ENCODE results near the gene DAPK1. TPM values are rescaled to one million over a fixed set of nuclear protein-coding genes. Genes with fewer than 3 reads are reported as not detected.

The DAPK1 gene
- total RNA-seq, 1 experiment from 2014 or later = not detected

DNA sequence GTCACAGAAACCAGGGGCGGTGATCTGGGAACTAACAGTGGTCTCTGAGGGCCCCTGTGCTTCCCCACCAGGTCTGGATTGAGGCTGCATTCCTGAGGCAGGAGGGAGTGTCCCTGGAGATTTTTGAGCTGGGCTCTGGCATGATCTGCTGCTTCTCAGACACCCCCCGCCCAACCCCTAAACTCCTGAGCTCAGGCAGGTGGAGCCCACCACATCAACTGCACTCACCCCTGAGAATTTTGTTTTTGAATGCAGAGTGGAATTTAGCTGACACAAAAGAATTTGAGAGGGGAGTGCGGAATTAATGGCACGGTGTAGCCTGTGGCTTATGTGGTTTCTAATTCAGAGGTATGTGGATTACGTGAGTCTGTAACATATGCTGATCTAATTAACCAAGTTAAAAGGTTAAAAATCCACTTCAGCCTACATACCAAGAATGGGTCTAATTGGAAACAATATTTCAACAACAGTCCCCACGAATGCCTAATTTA, 204.3 kb downstream of the DAPK1 start:
- H3K9me3 ChIP-seq (ENCODE audit: low read length) = no peaks in the 10 kb centered on the region
- no peaks in the 10 kb centered on the region for H3K9me2 ChIP-seq (replicated peaks; ENCODE audit: insufficient read depth, low read length)
- H3K4me2 ChIP-seq (ENCODE audit: low read depth, low read length, poor library complexity, severe bottlenecking) = no peak overlapping the region
- H3K9ac ChIP-seq (ENCODE audit: low read length) = no peak overlapping the region
- no peaks in the 10 kb centered on the region for H3K4me1 ChIP-seq (ENCODE audit: low read length)
- no peak overlapping the region for H2AFZ ChIP-seq (ENCODE audit: low read length)
- no peaks in the 10 kb centered on the region for H3K27me3 ChIP-seq (ENCODE audit: low read length)
- H3K36me3 ChIP-seq (ENCODE audit: insufficient read depth, low read length) = no peaks in the 10 kb centered on the region
- no peak for DNase-seq
- H3K4me3 ChIP-seq (ENCODE audit: low read length) = no peak overlapping the region
- no peaks in the 10 kb centered on the region for H4K20me1 ChIP-seq (ENCODE audit: insufficient read depth, low read depth, low read length)
- H3K27ac ChIP-seq (ENCODE audit: low read length) = no peak overlapping the region
- H3K79me2 ChIP-seq (ENCODE audit: low read length) = no peaks in the 10 kb centered on the region

DNA sequence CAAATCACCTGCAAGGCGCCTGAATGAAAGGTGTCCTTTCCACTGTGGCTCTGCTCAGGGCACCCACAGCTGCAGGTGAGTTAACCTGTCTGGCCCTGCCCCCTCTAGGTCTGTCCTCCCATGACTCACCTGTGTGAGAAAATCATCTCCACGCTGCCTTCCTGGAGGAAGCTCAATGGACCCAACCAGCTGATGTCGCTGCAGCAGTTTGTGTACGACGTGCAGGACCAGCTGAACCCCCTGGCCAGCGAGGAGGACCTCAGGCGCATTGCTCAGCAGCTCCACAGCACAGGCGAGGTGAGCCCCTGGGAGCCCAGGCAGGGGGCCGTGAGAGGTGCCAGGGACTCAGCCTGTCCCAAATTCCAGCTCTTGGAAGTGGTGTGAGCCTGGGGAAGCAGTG, 205.3 kb downstream of the DAPK1 start:
- Histone ChIP-seq H3K36me3 (ENCODE audit: insufficient read depth, low read length) (no peaks in the 10 kb centered on the region), H2AFZ (ENCODE audit: low read length) (no peak overlapping the region), H3K4me2 (ENCODE audit: low read depth, low read length, poor library complexity, severe bottlenecking) (no peak overlapping the region), H3K9me2 (replicated peaks; ENCODE audit: insufficient read depth, low read length) (no peaks in the 10 kb centered on the region), H3K27ac (ENCODE audit: low read length) (no peak overlapping the region), H3K4me3 (ENCODE audit: low read length) (no peak overlapping the region), H3K9me3 (ENCODE audit: low read length) (no peaks in the 10 kb centered on the region), H4K20me1 (ENCODE audit: insufficient read depth, low read depth, low read length) (no peaks in the 10 kb centered on the region), H3K27me3 (ENCODE audit: low read length) (no peaks in the 10 kb centered on the region), H3K79me2 (ENCODE audit: low read length) (no peaks in the 10 kb centered on the region), H3K4me1 (ENCODE audit: low read length) (no peaks in the 10 kb centered on the region), H3K9ac (ENCODE audit: low read length) (no peak overlapping the region)
- DNase-seq = no peak

DNA sequence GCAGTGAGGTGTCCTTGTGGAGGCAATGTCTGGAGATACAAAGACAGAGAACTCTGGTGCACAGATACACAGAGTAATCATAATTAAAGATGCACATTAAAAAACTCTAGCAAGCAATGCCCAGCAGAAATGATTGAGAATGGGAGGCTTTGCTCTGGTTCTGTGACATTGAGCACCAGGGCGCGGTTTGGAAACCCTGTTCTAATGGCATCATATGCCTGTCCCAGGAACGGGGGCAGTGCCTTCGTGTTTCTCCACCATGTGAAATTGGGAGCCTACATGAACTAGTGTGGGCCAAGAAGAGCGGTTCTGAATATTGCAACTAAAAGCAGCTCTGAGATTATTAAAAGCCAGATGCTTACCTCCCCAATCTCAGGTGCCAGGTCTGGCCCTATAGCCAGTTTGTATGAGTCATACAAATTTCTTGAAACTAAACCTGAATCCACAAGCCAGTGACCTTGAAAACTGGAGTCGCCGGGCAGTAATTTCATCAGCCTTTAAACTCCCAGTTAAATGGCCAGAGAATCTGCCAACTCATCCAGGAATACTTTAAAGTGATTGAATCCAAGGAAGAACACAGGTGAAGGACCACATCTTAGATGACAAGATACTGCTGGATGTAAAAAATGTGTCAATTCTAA, 206.1 kb downstream of the DAPK1 start:
- no peak overlapping the region for H3K9ac ChIP-seq (ENCODE audit: low read length)
- no peaks in the 10 kb centered on the region for H3K79me2 ChIP-seq (ENCODE audit: low read length)
- H3K9me2 ChIP-seq (replicated peaks; ENCODE audit: insufficient read depth, low read length) = no peaks in the 10 kb centered on the region
- H4K20me1 ChIP-seq (ENCODE audit: insufficient read depth, low read depth, low read length) = no peaks in the 10 kb centered on the region
- no peaks in the 10 kb centered on the region for H3K36me3 ChIP-seq (ENCODE audit: insufficient read depth, low read length)
- H3K27ac ChIP-seq (ENCODE audit: low read length) = no peak overlapping the region
- H3K9me3 ChIP-seq (ENCODE audit: low read length) = no peaks in the 10 kb centered on the region
- H3K4me1 ChIP-seq (ENCODE audit: low read length) = no peaks in the 10 kb centered on the region
- no peak overlapping the region for H3K4me2 ChIP-seq (ENCODE audit: low read depth, low read length, poor library complexity, severe bottlenecking)
- no peak for DNase-seq
- no peak overlapping the region for H2AFZ ChIP-seq (ENCODE audit: low read length)
- H3K27me3 ChIP-seq (ENCODE audit: low read length) = no peaks in the 10 kb centered on the region
- no peak overlapping the region for H3K4me3 ChIP-seq (ENCODE audit: low read length)

DNA sequence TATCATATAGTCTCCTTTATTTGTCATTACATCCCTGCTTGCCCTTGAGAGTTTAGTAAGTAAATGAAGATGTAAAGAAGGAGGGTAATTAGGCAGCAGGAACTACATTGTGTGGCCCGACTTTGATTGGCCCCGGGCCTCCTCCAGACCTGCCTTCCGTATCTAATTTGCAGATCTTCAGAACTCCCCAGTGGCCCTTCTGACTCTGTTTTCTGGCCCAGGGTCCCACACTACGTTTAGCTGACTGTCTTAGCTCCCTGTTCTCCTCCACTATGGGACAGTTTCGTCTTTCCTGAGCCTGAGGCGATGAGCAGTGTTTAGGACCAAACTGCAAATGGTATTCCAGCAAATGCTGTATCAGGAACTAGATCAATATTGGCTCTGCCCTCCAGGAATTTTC, 206.7 kb downstream of the DAPK1 start:
- Histone ChIP-seq H3K9me2 (replicated peaks; ENCODE audit: insufficient read depth, low read length) (no peaks in the 10 kb centered on the region), H3K4me1 (ENCODE audit: low read length) (no peaks in the 10 kb centered on the region), H3K27me3 (ENCODE audit: low read length) (no peaks in the 10 kb centered on the region), H2AFZ (ENCODE audit: low read length) (no peak overlapping the region), H3K36me3 (ENCODE audit: insufficient read depth, low read length) (no peaks in the 10 kb centered on the region), H3K4me3 (ENCODE audit: low read length) (no peak overlapping the region), H3K4me2 (ENCODE audit: low read depth, low read length, poor library complexity, severe bottlenecking) (no peak overlapping the region), H3K9ac (ENCODE audit: low read length) (no peak overlapping the region), H3K79me2 (ENCODE audit: low read length) (no peaks in the 10 kb centered on the region), H3K27ac (ENCODE audit: low read length) (no peak overlapping the region), H3K9me3 (ENCODE audit: low read length) (no peaks in the 10 kb centered on the region), H4K20me1 (ENCODE audit: insufficient read depth, low read depth, low read length) (no peaks in the 10 kb centered on the region)
- no peak for DNase-seq

DNA sequence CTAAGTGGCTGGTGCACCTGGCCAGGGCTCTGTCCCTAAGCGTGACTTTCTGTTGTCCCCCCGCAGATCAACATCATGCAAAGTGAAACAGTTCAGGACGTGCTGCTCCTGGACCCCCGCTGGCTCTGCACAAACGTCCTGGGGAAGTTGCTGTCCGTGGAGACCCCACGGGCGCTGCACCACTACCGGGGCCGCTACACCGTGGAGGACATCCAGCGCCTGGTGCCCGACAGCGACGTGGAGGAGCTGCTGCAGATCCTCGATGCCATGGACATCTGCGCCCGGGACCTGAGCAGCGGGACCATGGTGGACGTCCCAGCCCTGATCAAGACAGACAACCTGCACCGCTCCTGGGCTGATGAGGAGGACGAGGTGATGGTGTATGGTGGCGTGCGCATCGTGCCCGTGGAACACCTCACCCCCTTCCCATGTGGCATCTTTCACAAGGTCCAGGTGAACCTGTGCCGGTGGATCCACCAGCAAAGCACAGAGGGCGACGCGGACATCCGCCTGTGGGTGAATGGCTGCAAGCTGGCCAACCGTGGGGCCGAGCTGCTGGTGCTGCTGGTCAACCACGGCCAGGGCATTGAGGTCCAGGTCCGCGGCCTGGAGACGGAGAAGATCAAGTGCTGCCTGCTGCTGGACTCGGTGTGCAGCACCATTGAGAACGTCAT, 208.5 kb downstream of the DAPK1 start:
- Histone ChIP-seq H3K27me3 (ENCODE audit: low read length) (no peaks in the 10 kb centered on the region), H3K9me2 (replicated peaks; ENCODE audit: insufficient read depth, low read length) (no peaks in the 10 kb centered on the region), H3K9me3 (ENCODE audit: low read length) (no peaks in the 10 kb centered on the region)

DNA sequence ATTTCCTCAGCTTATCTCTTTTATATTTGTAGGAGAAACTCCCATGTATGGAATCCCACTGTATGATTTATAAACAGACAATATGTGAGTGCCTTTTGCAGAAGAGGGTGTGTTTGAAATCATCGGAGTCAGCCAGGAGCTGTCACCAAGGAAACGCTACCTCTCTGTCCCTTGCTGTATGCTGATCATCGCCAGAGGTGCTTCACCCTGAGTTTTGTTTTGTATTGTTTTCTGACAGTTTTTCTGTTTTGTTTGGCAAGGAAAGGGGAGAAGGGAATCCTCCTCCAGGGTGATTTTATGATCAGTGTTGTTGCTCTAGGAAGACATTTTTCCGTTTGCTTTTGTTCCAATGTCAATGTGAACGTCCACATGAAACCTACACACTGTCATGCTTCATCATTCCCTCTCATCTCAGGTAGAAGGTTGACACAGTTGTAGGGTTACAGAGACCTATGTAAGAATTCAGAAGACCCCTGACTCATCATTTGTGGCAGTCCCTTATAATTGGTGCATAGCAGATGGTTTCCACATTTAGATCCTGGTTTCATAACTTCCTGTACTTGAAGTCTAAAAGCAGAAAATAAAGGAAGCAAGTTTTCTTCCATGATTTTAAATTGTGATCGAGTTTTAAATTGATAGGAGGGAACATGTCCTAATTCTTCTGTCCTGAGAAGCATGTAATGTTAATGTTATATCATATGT, 210.3 kb downstream of the DAPK1 start:
- H2AFZ ChIP-seq (ENCODE audit: low read length) = no peak overlapping the region
- H4K20me1 ChIP-seq (ENCODE audit: insufficient read depth, low read depth, low read length) = no peaks in the 10 kb centered on the region
- no peaks in the 10 kb centered on the region for H3K36me3 ChIP-seq (ENCODE audit: insufficient read depth, low read length)
- no peak overlapping the region for H3K4me3 ChIP-seq (ENCODE audit: low read length)
- no peak for DNase-seq
- H3K9me3 ChIP-seq (ENCODE audit: low read length) = no peaks in the 10 kb centered on the region
- no peak overlapping the region for H3K9ac ChIP-seq (ENCODE audit: low read length)
- H3K27me3 ChIP-seq (ENCODE audit: low read length) = no peaks in the 10 kb centered on the region
- no peaks in the 10 kb centered on the region for H3K79me2 ChIP-seq (ENCODE audit: low read length)
- H3K4me2 ChIP-seq (ENCODE audit: low read depth, low read length, poor library complexity, severe bottlenecking) = no peak overlapping the region
- no peak overlapping the region for H3K27ac ChIP-seq (ENCODE audit: low read length)
- H3K4me1 ChIP-seq (ENCODE audit: low read length) = no peaks in the 10 kb centered on the region
- H3K9me2 ChIP-seq (replicated peaks; ENCODE audit: insufficient read depth, low read length) = no peaks in the 10 kb centered on the region

More for the DNA sequence above, 208.5 kb downstream of the DAPK1 start:
- Histone ChIP-seq H3K79me2 (ENCODE audit: low read length) (no peaks in the 10 kb centered on the region), H3K4me1 (ENCODE audit: low read length) (no peaks in the 10 kb centered on the region), H3K4me2 (ENCODE audit: low read depth, low read length, poor library complexity, severe bottlenecking) (no peak overlapping the region), H4K20me1 (ENCODE audit: insufficient read depth, low read depth, low read length) (no peaks in the 10 kb centered on the region), H3K36me3 (ENCODE audit: insufficient read depth, low read length) (no peaks in the 10 kb centered on the region), H3K27ac (ENCODE audit: low read length) (no peak overlapping the region), H3K4me3 (ENCODE audit: low read length) (no peak overlapping the region), H3K9ac (ENCODE audit: low read length) (no peak overlapping the region), H2AFZ (ENCODE audit: low read length) (no peak overlapping the region)
- no peak for DNase-seq

DNA sequence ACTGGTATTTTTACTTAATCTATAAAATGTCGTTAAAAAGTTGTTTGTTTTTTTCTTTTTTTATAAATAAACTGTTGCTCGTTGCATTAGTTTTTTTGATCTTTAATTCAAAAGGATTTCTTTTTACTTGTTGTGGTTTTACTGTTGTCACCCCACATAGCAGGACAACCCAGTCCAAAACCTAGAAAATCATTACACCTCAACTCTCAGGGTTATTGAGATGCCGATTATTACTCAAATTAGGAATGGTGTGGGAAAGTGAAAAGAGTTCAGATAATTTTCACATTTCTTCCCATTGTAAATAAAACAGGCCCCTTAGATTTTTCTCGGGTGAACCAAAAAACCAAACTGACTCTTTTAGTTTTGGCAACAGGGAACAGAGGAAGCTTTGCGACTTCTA, 210.9 kb downstream of the DAPK1 start:
- no peak overlapping the region for H3K27ac ChIP-seq (ENCODE audit: low read length)
- H3K27me3 ChIP-seq (ENCODE audit: low read length) = no peaks in the 10 kb centered on the region
- no peak overlapping the region for H2AFZ ChIP-seq (ENCODE audit: low read length)
- no peaks in the 10 kb centered on the region for H3K9me2 ChIP-seq (replicated peaks; ENCODE audit: insufficient read depth, low read length)
- no peaks in the 10 kb centered on the region for H3K9me3 ChIP-seq (ENCODE audit: low read length)
- H3K36me3 ChIP-seq (ENCODE audit: insufficient read depth, low read length) = no peaks in the 10 kb centered on the region
- DNase-seq = no peak
- H3K79me2 ChIP-seq (ENCODE audit: low read length) = no peaks in the 10 kb centered on the region
- H3K4me2 ChIP-seq (ENCODE audit: low read depth, low read length, poor library complexity, severe bottlenecking) = no peak overlapping the region
- H3K9ac ChIP-seq (ENCODE audit: low read length) = no peak overlapping the region
- H3K4me1 ChIP-seq (ENCODE audit: low read length) = no peaks in the 10 kb centered on the region
- no peak overlapping the region for H3K4me3 ChIP-seq (ENCODE audit: low read length)
- H4K20me1 ChIP-seq (ENCODE audit: insufficient read depth, low read depth, low read length) = no peaks in the 10 kb centered on the region

DNA sequence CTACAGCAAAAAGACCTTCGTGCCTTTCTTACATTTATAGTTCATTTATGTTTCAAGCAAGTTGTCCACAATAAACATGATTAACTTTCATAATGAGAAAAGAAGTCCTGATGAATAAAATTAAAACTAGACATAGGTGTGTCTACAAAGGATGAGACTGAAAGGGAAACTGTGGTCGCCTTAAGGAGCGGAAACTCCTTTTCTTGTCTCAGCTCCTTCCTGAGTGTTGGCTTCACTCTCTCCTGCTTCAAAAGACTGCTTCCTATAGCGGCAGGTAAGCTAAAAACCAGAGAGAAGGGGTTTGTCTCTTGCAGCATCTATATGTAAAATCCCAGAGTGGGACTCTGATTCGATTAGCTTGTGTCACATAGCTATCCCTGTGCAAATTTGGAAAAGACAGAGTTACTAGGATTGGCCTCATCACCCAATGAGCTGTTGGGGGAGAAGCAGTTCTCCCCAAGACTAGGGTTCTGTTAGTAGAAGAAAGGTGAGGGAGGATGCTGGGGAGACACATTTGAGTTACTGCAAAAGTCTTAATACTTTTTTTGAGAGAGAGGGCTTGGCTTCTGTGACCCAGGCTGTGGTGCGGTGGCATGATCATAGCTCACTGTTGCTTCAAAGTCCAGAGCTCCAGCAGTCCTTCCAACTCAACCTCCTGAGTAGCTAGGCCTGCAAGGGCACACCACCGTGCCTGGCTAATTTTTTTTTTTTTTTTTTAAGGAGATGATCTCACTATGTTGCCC, 211.5 kb downstream of the DAPK1 start:
- H3K79me2 ChIP-seq (ENCODE audit: low read length) = no peaks in the 10 kb centered on the region
- no peaks in the 10 kb centered on the region for H3K9me2 ChIP-seq (replicated peaks; ENCODE audit: insufficient read depth, low read length)
- no peak overlapping the region for H3K27ac ChIP-seq (ENCODE audit: low read length)
- no peak overlapping the region for H3K4me3 ChIP-seq (ENCODE audit: low read length)
- no peak for DNase-seq
- H3K9me3 ChIP-seq (ENCODE audit: low read length) = no peaks in the 10 kb centered on the region
- H3K36me3 ChIP-seq (ENCODE audit: insufficient read depth, low read length) = no peaks in the 10 kb centered on the region
- no peak overlapping the region for H2AFZ ChIP-seq (ENCODE audit: low read length)
- no peaks in the 10 kb centered on the region for H4K20me1 ChIP-seq (ENCODE audit: insufficient read depth, low read depth, low read length)
- no peak overlapping the region for H3K4me2 ChIP-seq (ENCODE audit: low read depth, low read length, poor library complexity, severe bottlenecking)
- H3K9ac ChIP-seq (ENCODE audit: low read length) = no peak overlapping the region
- no peaks in the 10 kb centered on the region for H3K27me3 ChIP-seq (ENCODE audit: low read length)
- H3K4me1 ChIP-seq (ENCODE audit: low read length) = no peaks in the 10 kb centered on the region

Measured in Karpas-422 (cell line).